ENCODE measurements around the gene LZTS3.
A peak's percentile ranks its signal among the peaks of the same experiment; 100 is the strongest.

LZTS3 gene

DNA sequence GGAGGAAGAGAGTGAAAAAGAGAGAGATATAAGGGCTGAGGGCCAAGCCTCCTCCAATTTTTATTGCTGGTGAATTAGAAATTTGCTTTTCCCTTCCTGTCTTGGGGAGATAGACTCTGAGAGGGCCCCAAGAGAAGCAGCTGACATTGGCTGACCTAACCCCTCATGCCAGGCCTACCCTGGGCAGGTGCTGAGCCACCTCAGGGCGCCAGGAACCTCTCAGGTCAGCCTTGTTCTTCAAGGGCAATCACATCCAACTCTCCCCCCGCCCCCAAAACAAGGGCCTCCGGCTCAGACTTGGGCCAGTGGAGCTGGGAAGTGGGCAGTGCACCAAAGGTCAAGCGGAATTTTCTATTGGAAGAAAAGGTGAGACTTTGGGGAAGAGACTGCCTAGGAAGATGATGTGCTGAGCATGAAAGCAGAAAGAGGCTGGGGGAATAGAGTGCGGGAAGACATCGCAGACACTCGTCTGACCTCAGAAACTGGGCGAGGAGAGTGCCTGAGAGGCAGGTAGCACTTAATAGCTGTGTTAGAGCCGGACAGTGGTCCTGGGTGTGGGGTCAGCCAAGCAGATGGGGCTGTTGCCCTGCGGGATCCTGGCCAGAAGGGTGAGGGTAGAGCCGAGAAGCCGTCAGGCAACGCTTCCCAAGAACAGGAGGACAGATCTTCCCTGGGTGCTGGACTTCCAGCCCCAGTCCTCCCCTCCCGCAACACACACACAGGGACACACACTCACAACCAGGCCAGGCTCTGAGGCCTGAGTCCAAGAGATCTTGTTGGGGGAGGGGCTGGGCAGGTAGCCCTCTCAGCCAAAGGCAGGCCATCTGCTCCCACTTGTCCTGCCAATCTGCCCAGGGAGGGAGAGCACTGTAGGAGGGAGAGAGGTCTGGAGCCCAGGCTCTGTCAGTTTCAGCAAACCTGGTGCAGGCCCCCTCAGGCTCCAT is 10.0 kb downstream of the LZTS3 start:
- TF ChIP-seq, protein P1, sequence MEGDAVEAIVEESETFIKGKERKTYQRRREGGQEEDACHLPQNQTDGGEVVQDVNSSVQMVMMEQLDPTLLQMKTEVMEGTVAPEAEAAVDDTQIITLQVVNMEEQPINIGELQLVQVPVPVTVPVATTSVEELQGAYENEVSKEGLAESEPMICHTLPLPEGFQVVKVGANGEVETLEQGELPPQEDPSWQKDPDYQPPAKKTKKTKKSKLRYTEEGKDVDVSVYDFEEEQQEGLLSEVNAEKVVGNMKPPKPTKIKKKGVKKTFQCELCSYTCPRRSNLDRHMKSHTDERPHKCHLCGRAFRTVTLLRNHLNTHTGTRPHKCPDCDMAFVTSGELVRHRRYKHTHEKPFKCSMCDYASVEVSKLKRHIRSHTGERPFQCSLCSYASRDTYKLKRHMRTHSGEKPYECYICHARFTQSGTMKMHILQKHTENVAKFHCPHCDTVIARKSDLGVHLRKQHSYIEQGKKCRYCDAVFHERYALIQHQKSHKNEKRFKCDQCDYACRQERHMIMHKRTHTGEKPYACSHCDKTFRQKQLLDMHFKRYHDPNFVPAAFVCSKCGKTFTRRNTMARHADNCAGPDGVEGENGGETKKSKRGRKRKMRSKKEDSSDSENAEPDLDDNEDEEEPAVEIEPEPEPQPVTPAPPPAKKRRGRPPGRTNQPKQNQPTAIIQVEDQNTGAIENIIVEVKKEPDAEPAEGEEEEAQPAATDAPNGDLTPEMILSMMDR (IDR thresholded peaks at IDR 0.05) = no peak
- Histone ChIP-seq H3K27ac (no peak overlapping the region), H3K27me3 (peaks cover 47% of the 10 kb centered on the region), H3K4me3 (ENCODE audit: low read depth in 1 of 2, low read length in 1 of 2) (no peak overlapping the region), H3K36me3 (no peaks in the 10 kb centered on the region), H3K9me3 (no peaks in the 10 kb centered on the region), H3K4me1 (ENCODE audit: control insufficient read depth in 1 of 2, insufficient read depth in 1 of 2, low read depth in 1 of 2, low read length in 1 of 2) (peaks cover 13 to 14% of the 10 kb centered on the region in 2 experiments)

DNA sequence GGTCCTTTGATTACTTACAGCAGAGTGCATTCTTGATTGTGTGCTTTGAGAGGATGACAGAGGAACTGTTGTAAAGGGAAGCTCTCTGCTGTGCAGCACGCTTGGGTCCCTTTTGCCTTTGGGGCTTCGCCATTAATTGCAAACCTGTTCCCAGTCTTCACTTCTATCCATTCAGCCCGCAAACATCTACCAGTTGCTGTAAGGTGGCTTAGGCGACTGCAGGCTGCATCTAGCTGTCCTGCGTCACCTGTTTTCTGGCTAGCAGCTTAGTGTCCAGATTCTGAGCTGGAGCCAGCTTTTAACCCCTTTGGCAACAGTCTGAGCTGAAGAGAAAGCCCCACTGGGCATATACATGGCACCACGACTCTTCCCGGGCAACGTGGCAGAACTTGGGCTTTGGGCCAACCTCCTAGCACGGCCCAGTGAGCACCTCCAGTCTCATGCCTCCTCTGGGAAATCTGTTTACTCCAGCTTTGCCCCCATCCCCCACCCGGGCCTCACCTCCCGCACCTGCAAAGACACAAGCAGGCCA is 11.2 kb downstream of the LZTS3 start:
- no peak overlapping the region for H3K27ac ChIP-seq
- H3K27me3 ChIP-seq = peaks cover 34% of the 10 kb centered on the region
- peaks cover 25 to 26% of the 10 kb centered on the region in 2 experiments for H3K4me1 ChIP-seq (ENCODE audit: control insufficient read depth in 1 of 2, insufficient read depth in 1 of 2, low read depth in 1 of 2, low read length in 1 of 2)

DNA sequence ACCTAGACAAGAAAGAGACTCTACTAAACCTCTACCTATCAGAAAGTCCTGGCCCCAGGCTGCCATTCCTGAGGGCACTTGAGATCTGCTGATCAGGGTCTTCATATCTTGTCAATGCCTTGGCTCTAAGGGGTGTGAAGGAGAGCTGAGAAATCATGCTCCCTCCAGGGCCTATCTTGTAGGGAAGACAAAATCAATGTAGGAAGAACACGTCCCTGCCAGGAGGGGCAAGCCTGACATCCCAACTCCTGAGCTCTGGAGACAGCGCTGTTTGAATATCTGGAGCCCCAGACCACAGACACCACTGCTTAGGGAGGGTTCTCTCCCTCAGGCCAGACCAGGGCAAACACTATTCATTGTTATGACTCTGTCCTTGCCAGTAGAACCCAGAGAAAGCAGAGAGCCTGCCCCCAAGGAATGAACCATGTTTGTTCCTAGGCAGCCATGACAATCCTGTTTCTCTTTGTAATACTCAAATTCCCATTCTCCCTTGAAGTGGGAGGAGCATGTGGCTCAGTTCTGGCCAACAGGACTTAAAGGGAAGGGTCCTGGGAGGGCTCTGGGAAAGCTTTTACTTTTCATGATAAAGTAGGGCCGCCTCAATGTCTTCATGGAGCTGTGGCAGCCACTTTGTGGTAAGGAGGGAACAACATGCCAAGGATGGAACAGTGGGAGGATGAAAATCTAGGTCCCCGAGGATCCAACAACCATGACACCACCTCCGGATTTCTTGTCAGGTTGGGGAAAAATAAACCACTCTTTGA is 11.9 kb downstream of the LZTS3 start:
- Histone ChIP-seq H3K4me3 (ENCODE audit: low read depth in 1 of 2, low read length in 1 of 2) (no peak overlapping the region), H3K9me3 (no peaks in the 10 kb centered on the region), H3K27ac (no peak overlapping the region), H3K36me3 (no peaks in the 10 kb centered on the region), H3K4me1 (ENCODE audit: control insufficient read depth in 1 of 2, insufficient read depth in 1 of 2, low read depth in 1 of 2, low read length in 1 of 2) (peaks cover 29 to 31% of the 10 kb centered on the region in 2 experiments), H3K27me3 (peaks cover 28% of the 10 kb centered on the region)
- TF ChIP-seq, protein P1 (IDR thresholded peaks at IDR 0.05) = no peak

More for the DNA sequence above, 11.2 kb downstream of the LZTS3 start:
- no peaks in the 10 kb centered on the region for H3K9me3 ChIP-seq
- TF ChIP-seq, protein P1 (IDR thresholded peaks at IDR 0.05) = no peak
- H3K4me3 ChIP-seq (ENCODE audit: low read depth in 1 of 2, low read length in 1 of 2) = no peak overlapping the region
- no peaks in the 10 kb centered on the region for H3K36me3 ChIP-seq

DNA sequence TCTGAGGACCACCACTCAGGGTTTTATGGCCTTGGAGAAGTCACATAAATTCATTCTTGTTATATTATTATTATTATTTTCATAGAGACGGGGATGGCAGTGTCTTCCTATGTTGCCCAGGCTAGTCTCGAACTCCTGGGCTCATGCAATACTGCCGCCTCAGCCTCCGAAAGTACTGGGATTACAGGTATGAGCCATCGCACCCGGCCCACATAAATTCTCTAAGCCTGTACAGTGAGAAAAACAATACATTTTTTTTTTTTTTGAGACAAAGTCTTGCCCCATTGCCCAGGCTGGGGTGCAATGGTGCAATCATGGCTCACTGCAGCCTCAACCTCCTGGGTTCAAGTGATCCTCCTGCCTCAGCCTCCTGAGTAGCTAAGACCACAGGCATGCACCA is 12.9 kb downstream of the LZTS3 start:
- Histone ChIP-seq H3K4me3 (ENCODE audit: low read depth in 1 of 2, low read length in 1 of 2) (peak overlapping the region in 1 of 2 experiments; percentile 97), H3K27ac (no peak overlapping the region)
- TF ChIP-seq, protein P1 (IDR thresholded peaks at IDR 0.05) = no peak

DNA sequence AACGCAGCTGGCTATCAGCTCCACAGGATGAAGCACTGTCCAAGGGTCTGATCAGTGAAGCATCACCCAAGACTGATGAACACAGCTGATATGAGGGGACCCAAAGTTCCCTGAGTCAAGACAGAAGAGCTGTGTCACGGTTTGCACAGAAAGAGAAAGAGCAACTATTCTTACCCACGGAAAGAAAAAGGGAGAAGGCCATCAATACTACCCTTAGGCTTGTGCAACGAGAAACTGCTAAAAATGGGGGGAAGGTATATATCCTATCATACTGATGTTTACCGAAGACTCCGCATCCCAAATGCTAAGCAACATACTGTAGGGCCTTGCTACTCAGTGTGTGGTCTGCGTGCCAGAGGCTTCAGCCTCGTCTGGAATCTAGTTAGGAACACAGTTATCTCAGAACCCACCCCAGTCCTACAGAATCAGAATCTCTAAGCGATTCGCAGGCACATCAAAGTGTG is 14.3 kb downstream of the LZTS3 start:
- Histone ChIP-seq H3K4me3 (ENCODE audit: low read depth in 1 of 2, low read length in 1 of 2) (peak overlapping the region; percentile 95 to 97), H3K27me3 (peaks cover 3% of the 10 kb centered on the region), H3K36me3 (peaks cover 7% of the 10 kb centered on the region), H3K9me3 (no peaks in the 10 kb centered on the region), H3K27ac (peak overlapping the region; percentile 89), H3K4me1 (ENCODE audit: control insufficient read depth in 1 of 2, insufficient read depth in 1 of 2, low read depth in 1 of 2, low read length in 1 of 2) (peaks cover 29 to 34% of the 10 kb centered on the region in 2 experiments)
- TF ChIP-seq, protein P1 (IDR thresholded peaks at IDR 0.05) = no peak

More for the DNA sequence above, 12.9 kb downstream of the LZTS3 start:
- peaks cover 17% of the 10 kb centered on the region for H3K27me3 ChIP-seq
- H3K36me3 ChIP-seq = no peaks in the 10 kb centered on the region
- peaks cover 29 to 34% of the 10 kb centered on the region in 2 experiments for H3K4me1 ChIP-seq (ENCODE audit: control insufficient read depth in 1 of 2, insufficient read depth in 1 of 2, low read depth in 1 of 2, low read length in 1 of 2)
- H3K9me3 ChIP-seq = no peaks in the 10 kb centered on the region
